ENCODE data around the gene PYM1.

Gene PYM1

GRCh38 chr12:55927588-55928502, at the start of gene PYM1:
PYM1 (minus strand) TSS chr12:55927894; CDS start chr12:55927761, 133 bp downstream.
- DNase-seq (ENCODE audit: low spot score) = peak; percentile 83

- peak; percentile 72 for DNase-seq (ENCODE audit: low spot score)
These were observed 46.6 kb upstream of the PYM1 start for GRCh38 chr12:55974308-55974730.

GRCh38 chr12:55973599-55974307, 46.1 kb upstream of the PYM1 start, which contains the start of gene RAB5B:
RAB5B (plus strand) TSS chr12:55974078; CDS start chr12:55986961, 12,883 bp downstream.
- peak; percentile 98 for DNase-seq (ENCODE audit: low spot score)

GRCh38 chr12:55972911-55973598, 45.4 kb upstream of the PYM1 start:
- DNase-seq (ENCODE audit: low spot score) = no peak

GRCh38 chr12:55972456-55972855, 44.8 kb upstream of the PYM1 start:
- no peak for DNase-seq (ENCODE audit: low spot score)

GRCh38 chr12:55972042-55972441, 44.3 kb upstream of the PYM1 start:
- DNase-seq (ENCODE audit: low spot score) = no peak

- no peak for DNase-seq (ENCODE audit: low spot score)
These were observed 43.1 kb upstream of the PYM1 start for GRCh38 chr12:55970775-55971174.

- DNase-seq (ENCODE audit: low spot score) = no peak
These were observed 41.7 kb upstream of the PYM1 start for GRCh38 chr12:55969356-55969755.

- peak; percentile 95 for DNase-seq (ENCODE audit: low spot score)
These were observed 39.0 kb upstream of the PYM1 start, which contains the start of gene CDK2 for GRCh38 chr12:55966408-55967281. CDK2 (plus strand) TSS chr12:55966830; CDS start chr12:55967009, 179 bp downstream.

- DNase-seq (ENCODE audit: low spot score) = no peak
These were observed 38.3 kb upstream of the PYM1 start, which contains the start of gene PMEL for GRCh38 chr12:55965941-55966407. PMEL (minus strand) TSS chr12:55966042; CDS start chr12:55966011, 31 bp downstream.

- no peak for DNase-seq (ENCODE audit: low spot score)
These were observed 37.5 kb upstream of the PYM1 start for GRCh38 chr12:55965240-55965639.

- DNase-seq (ENCODE audit: low spot score) = no peak
These were observed 36.1 kb upstream of the PYM1 start for GRCh38 chr12:55963760-55964159.

GRCh38 chr12:55957106-55957859, 29.6 kb upstream of the PYM1 start:
- no peak for DNase-seq (ENCODE audit: low spot score)

- no peak for DNase-seq (ENCODE audit: low spot score)
These were observed 28.3 kb upstream of the PYM1 start for GRCh38 chr12:55955800-55956508.

- DNase-seq (ENCODE audit: low spot score) = no peak
These were observed 27.6 kb upstream of the PYM1 start for GRCh38 chr12:55955344-55955743.

GRCh38 chr12:55946553-55946952, 18.9 kb upstream of the PYM1 start:
- DNase-seq (ENCODE audit: low spot score) = no peak

- no peak for DNase-seq (ENCODE audit: low spot score)
These were observed 15.0 kb upstream of the PYM1 start for GRCh38 chr12:55942577-55943136.

- DNase-seq (ENCODE audit: low spot score) = no peak
These were observed 14.4 kb upstream of the PYM1 start for GRCh38 chr12:55942055-55942454.

- DNase-seq (ENCODE audit: low spot score) = peak; percentile 85
These were observed 12.5 kb upstream of the PYM1 start for GRCh38 chr12:55940065-55940732.
